ENCODE results near the gene NUDT4.
"Not testable (repeated sequence)": the region's sequence is repeated elsewhere in the genome, so short reads cannot be mapped to it uniquely, and the experiment has no call there.

NUDT4 gene

DNA sequence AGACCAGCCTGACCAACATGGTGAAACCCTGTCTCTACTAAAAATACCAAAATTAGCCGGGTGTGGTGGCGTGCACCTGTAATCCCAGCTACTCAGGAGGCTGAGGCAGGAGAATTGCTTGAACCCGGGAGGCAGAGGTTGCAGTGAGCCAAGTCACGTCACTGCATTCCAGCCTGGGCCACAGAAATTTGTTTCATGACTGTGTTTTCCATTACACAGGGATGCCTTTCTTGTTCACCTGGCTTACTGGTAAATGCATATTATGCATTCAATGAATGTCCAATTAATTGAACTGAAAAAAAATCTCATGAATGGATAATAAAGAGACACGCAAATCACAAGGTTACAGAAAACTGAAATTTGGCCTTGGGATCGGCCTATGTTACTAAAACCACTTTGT, 54.3 kb downstream of the NUDT4 start:
- DNase-seq, result not testable (repeated sequence)

- DNase-seq, result no peak
Measured at GRCh38 chr12:93434256-93434865, 56.6 kb downstream of the NUDT4 start.

- DNase-seq, result no peak
Measured at GRCh38 chr12:93438266-93439050, 60.7 kb downstream of the NUDT4 start.

GRCh38 chr12:93440043-93440835, 62.5 kb downstream of the NUDT4 start:
- no peak for DNase-seq

- peak; percentile 13 for DNase-seq
Measured at GRCh38 chr12:93441081-93441616, 63.4 kb downstream of the NUDT4 start.

- DNase-seq, result peak; percentile 93
Measured at GRCh38 chr12:93441617-93442410, 64.1 kb downstream of the NUDT4 start, which contains the start of gene UBE2N. Gene UBE2N, minus strand, starts transcription at chr12:93441947. Its CDS starts 63 bp downstream, at chr12:93441884.

DNA sequence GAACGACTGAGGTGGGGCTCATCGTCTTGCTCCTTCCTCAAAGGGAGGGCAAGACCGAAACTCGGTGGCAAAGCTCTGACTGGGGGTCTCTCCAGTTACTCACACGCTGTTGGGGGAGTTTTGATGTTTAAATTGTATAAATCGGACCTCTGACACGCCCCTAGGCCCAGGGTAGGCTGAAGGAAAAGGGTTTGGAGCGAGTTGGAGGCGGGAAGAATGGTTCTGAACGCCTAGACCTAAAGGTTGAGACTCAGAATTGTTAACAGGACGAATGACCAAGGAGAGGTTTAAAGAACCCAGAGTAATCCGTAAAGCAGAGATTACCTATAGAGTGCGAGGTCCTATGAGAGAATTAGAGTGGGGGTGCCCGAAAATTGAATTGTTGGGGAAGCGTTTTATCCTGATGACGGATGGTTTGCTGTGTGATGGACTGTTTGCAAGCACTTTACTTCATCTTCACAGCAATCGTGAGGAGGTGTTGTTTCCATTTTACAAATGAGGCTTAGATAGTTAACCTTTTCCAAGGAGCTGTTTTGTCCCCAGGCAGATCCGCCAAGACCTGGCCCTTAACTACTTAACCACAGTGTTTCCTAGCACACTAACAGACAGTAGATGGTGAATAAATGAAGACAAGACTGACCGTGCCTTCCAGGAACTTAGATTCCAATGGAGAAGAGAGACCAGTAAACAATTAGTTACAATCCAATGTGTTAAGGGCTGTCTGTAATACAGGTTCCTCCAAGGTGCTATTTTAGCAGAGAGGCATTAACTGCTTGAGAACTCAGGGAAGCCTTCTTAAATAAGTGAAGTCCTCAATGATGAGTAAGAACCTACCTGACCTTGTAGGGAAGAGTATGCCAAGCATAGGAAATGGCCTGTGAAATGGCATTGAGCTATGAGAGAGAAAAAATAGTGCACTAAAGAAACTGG, 65.0 kb downstream of the NUDT4 start:
- no peak for DNase-seq

DNA sequence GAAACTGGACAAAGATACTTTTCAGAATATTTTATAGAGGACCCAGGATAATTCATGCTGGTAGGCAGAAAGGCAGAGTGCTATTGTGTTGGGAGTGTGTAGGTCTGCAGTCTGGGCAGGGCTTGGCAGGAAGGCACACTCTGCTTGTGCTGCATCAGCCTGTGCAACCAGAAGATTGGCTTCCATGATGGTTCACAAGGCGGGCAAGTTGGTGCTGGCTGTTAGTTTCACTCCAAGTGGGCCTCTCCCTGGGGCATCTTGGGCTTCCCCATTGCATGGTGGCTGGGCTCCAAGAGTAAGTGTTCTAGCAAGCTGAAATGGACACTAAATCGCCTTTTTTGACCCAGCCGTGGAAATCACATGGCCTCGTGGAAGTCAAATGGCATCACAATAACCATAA, 65.9 kb downstream of the NUDT4 start:
- no peak for DNase-seq

- DNase-seq, result no peak
Measured at GRCh38 chr12:93447555-93448290, 70.0 kb downstream of the NUDT4 start.

- no peak for DNase-seq
Measured at GRCh38 chr12:93448796-93449195, 71.1 kb downstream of the NUDT4 start.

DNA sequence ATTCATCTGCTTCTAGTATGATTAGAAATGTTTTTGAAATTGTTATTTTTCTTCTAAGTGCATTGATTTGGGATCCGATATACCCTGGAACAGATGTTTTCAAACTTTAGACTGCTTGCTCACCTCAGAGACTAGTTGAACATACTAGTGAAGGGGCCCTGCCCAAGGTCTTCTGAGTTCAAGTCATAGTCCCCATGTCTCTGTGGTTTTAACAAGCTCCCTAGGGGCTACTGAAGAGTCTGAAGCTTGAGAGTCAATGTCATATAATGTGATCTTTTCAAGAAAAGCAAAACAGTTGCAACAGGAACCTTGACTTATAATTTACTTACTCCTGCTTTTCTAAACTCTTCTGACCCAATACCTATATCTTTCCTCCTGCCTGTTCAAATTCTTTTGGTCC, 71.6 kb downstream of the NUDT4 start:
- DNase-seq, result no peak

- no peak for DNase-seq
Measured at GRCh38 chr12:93451423-93452158, 73.9 kb downstream of the NUDT4 start.

DNA sequence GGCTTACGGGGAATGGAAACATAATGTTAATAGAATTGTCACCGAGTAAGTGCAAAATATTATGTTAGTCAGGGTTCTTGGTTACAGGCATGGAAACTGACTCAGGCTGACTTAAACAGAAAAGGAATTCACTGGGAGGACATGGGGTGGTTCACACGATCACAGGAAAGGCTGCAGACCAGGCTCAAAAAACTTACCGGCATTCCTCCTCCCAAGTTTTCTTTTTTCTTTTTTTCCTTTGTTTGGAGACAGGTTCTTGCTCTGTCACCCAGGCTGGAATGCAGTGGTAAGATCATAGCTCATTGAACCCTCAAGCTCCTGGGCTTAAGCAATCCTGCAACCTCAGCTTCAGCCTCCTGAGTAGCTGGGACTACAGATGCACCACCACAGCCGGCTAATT, 75.9 kb downstream of the NUDT4 start:
- no peak for DNase-seq

DNA sequence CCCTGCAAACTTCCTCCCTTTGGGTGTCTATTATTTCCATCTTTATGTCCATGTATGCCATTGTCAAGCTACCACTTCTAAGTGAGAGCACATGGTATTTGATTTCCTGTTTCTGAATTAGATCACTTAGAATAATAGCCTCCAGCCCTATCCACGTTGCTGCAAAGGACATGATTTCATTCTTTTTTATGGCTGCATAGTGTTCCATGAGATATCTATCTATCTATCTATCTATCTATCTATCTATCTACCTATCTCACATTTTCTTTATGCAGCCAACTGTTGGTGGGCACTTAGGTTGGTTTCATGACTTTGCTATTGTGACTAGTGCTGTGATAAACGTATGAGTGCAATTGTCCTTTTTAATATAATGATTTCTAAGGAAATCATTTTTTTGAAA, 78.4 kb downstream of the NUDT4 start:
- DNase-seq, result no peak

Measured in activated CD4-positive, alpha-beta T cell treated with anti-CD3 and anti-CD28 coated beads for 1 hour (primary cell).